Stimulated activated CD8-positive, alpha-beta memory T cell treated with anti-CD3 and anti-CD28 coated beads, Interleukin-15, amount 100 ng/mL, for 48 hours (primary cell): ENCODE measurements around the gene SHF.

ENCODE experiments used
- DNase-seq, 2 donors: peaks; one replicate each; pipeline ENCODE4 v3.0.0-alpha.2; 2020; ENCODE audit warnings: low read depth in 2 of 2

Gene SHF

GRCh38 chr15:45169608-45170480, 17.9 kb downstream of the SHF start:
- DNase-seq = no peak

GRCh38 chr15:45168751-45169551, 18.8 kb downstream of the SHF start:
- no peak for DNase-seq

- DNase-seq = no peak
Observed at GRCh38 chr15:45168286-45168685, 19.5 kb downstream of the SHF start.

GRCh38 chr15:45167631-45168205, 20.0 kb downstream of the SHF start:
- no peak for DNase-seq

GRCh38 chr15:45166834-45167630, 20.7 kb downstream of the SHF start:
- DNase-seq = peak; percentile 75 to 78

- no peak for DNase-seq
Observed at GRCh38 chr15:45165536-45165935, 22.2 kb downstream of the SHF start.

GRCh38 chr15:45164914-45165313, 22.9 kb downstream of the SHF start:
- DNase-seq = no peak

- DNase-seq = no peak
Observed at GRCh38 chr15:45163508-45163856, 24.3 kb downstream of the SHF start.

- peak; percentile 47 to 49 for DNase-seq
Observed at GRCh38 chr15:45162771-45163507, 24.8 kb downstream of the SHF start.

GRCh38 chr15:45161666-45162065, 26.1 kb downstream of the SHF start:
- DNase-seq = no peak

GRCh38 chr15:45157974-45158373, 29.8 kb downstream of the SHF start:
- DNase-seq = peak in 1 of 2 donors; percentile 32

- DNase-seq = no peak
Observed at GRCh38 chr15:45156744-45157455, 30.9 kb downstream of the SHF start.

- DNase-seq = no peak
Observed at GRCh38 chr15:45155739-45156138, 32.0 kb downstream of the SHF start.

- no peak for DNase-seq
Observed at GRCh38 chr15:45151998-45152828, 35.6 kb downstream of the SHF start.

GRCh38 chr15:45150997-45151396, 36.8 kb downstream of the SHF start:
- no peak for DNase-seq

GRCh38 chr15:45150481-45150880, 37.3 kb downstream of the SHF start:
- DNase-seq = no peak

GRCh38 chr15:45149060-45149459, 38.7 kb downstream of the SHF start:
- no peak for DNase-seq

GRCh38 chr15:45148076-45149059, 39.4 kb downstream of the SHF start:
- DNase-seq = no peak
